Gastrocnemius medialis (tissue), 4 donors: Measurements from ENCODE around the gene RAB41. TPM values are rescaled to one million over a fixed set of nuclear protein-coding genes. Genes with fewer than 3 reads are reported as not detected.

Experiments
- ATAC-seq, 2 donors: fragments of 150-250 bp; one replicate each; pipeline ENCODE4 v1.9.1; 2016
- DNase-seq, 2 donors: peaks; one replicate each; pipeline ENCODE4 v3.0.0-alpha.2; 2019
- H3K27ac ChIP-seq, 4 donors: fragments of 200-600 bp; sonication (generic); 1 replicate in 1 of 4; 2 replicates in 3 of 4; pipeline ENCODE4 v1.5.1; 2016 to 2018; ENCODE audit warnings: mild to moderate bottlenecking in 2 of 4, moderate library complexity in 1 of 4
- H3K27me3 ChIP-seq, 3 donors: fragments of 200-600 bp; sonication (generic) in 2 of 3; 1 replicate in 1 of 3; 2 replicates in 2 of 3; pipeline versions ENCODE4 v1.5.1 to v1.6.0; 2016 to 2019; ENCODE audit warnings: mild to moderate bottlenecking in 1 of 3, moderate library complexity in 1 of 3
- H3K36me3 ChIP-seq, 2 donors: fragments of 200-600 bp; sonication (generic) in 1 of 2; one replicate each; pipeline ENCODE4 v1.5.1; 2017 to 2018
- H3K4me1 ChIP-seq, 2 donors: fragments of 200-600 bp; sonication (generic) in 1 of 2; one replicate each; pipeline ENCODE4 v1.5.1; 2016 to 2017; ENCODE audit warnings: mild to moderate bottlenecking in 2 of 2
- H3K4me3 ChIP-seq, 4 donors: fragments of 200-600 bp; sonication (generic) in 3 of 4; 1 replicate in 1 of 4; 2 replicates in 3 of 4; pipeline ENCODE4 v1.5.1; 2016 to 2019; ENCODE audit warnings: mild to moderate bottlenecking in 2 of 4
- H3K9me3 ChIP-seq, 3 donors: fragments of 200-600 bp; sonication (generic) in 2 of 3; 1 replicate in 1 of 3; 2 replicates in 2 of 3; pipeline ENCODE4 v1.5.1; 2016 to 2019
- POLR2A ChIP-seq, 2 donors: fragments of 450-650 bp; IDR thresholded peaks; one replicate each; pipeline ENCODE4 v1.6.1; 2017; ENCODE audit warnings: antibody characterized with exemption in 2 of 2, mild to moderate bottlenecking in 2 of 2, moderate library complexity in 2 of 2
- in situ Hi-C, 4 donors: fragments of 200-750 bp; cut with MboI; loops; one replicate each; pipeline versions ENCODE4 v1.15.0 to v1.8.0; 2017; ENCODE audit warnings: low sequenced_read_pairs in 4 of 4
- intact Hi-C: fragments of 100-400 bp; cut with DNase I; formaldehyde crosslinking; loops from one replicate; pipeline ENCODE4 v1.15.1; 2023; ENCODE audit warnings: low total_unique reads
- total RNA-seq, 4 donors: library from RNA; depleted of rRNA; stranded (reverse); fragments of >200 nt; gene quantifications; one replicate each; pipeline versions ENCODE4 v1.1.0 to v1.2.3, GENCODE V29; 2016
- TF ChIP-seq, protein P1 (sequence below), 5 experiments: fragments of 450-650 bp in 3 of 5; fragments of 200-600 bp in 2 of 5; sonication (generic) in 2 of 5; IDR thresholded peaks in 4 of 5; conservative IDR thresholded peaks in 1 of 5; 1 replicate in 4 of 5; 2 replicates in 1 of 5; pipeline ENCODE4 v1.5.1; 2016 to 2019; ENCODE audit warnings: antibody characterized with exemption in 5 of 5, mild to moderate bottlenecking in 3 of 5, moderate library complexity in 3 of 5

RAB41 gene
- total RNA-seq, 4 donors from 2014 or later = not detected

DNA sequence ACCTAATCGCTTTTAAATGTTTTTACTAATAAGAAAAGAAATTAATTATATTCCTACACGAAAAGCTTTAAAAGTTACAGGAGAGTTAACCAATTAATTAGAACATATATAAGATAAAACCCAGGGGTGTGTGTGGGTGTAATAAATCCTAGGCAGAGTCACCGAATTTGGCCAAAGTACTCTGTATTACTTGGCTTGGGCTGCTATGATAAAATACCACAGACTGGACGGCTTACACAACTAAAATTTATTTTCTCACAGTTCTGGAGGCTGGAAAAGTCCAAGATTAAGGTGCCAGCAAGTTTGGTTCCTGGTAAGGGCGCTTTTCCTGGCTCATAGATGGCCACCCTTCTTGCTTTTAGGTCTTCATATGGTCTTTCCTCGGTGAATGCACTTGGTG lies 37.1 kb upstream of the RAB41 start:
- no peaks in the 10 kb centered on the region for H3K9me3 ChIP-seq
- H3K27ac ChIP-seq = no peak overlapping the region
- H3K4me3 ChIP-seq = no peak overlapping the region
- TF ChIP-seq, protein P1, sequence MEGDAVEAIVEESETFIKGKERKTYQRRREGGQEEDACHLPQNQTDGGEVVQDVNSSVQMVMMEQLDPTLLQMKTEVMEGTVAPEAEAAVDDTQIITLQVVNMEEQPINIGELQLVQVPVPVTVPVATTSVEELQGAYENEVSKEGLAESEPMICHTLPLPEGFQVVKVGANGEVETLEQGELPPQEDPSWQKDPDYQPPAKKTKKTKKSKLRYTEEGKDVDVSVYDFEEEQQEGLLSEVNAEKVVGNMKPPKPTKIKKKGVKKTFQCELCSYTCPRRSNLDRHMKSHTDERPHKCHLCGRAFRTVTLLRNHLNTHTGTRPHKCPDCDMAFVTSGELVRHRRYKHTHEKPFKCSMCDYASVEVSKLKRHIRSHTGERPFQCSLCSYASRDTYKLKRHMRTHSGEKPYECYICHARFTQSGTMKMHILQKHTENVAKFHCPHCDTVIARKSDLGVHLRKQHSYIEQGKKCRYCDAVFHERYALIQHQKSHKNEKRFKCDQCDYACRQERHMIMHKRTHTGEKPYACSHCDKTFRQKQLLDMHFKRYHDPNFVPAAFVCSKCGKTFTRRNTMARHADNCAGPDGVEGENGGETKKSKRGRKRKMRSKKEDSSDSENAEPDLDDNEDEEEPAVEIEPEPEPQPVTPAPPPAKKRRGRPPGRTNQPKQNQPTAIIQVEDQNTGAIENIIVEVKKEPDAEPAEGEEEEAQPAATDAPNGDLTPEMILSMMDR (IDR thresholded peaks at IDR 0.05 in 4 of 5, conservative IDR thresholded peaks at IDR 0.05 in 1 of 5) = no peak
- no peak for TF ChIP-seq POLR2A (IDR thresholded peaks at IDR 0.05)
- in situ Hi-C loops (no loop called here), intact Hi-C loops (no loop called here)
- H3K36me3 ChIP-seq = no peaks in the 10 kb centered on the region
- H3K4me1 ChIP-seq = no peaks in the 10 kb centered on the region
- DNase-seq = no peak
- ATAC-seq = no peak
- H3K27me3 ChIP-seq = no peaks in the 10 kb centered on the region

DNA sequence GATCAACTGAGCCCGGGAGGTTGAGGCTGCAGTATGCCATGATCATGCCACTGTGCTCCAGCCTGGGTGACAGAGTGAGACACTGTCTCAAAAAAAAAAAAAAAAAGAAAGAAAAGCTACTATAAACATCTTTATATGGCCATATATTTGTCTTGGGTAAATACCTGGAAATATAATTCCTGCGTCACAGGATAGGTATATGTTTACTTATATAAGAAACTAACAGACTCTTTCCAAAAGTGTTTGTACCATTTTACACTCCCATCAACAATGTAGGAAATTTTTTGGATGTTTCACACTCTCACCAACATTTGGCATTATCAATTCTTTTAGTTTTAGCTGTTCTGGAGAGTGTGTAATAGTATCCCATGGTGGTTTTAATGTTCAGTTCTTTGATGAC lies 34.7 kb upstream of the RAB41 start:
- H3K9me3 ChIP-seq = no peaks in the 10 kb centered on the region
- TF ChIP-seq, protein P1 (IDR thresholded peaks at IDR 0.05 in 4 of 5, conservative IDR thresholded peaks at IDR 0.05 in 1 of 5) = no peak
- TF ChIP-seq POLR2A (IDR thresholded peaks at IDR 0.05) = no peak
- no peaks in the 10 kb centered on the region for H3K36me3 ChIP-seq
- ATAC-seq (no peak), DNase-seq (no peak)
- H3K4me3 ChIP-seq = no peak overlapping the region
- H3K27ac ChIP-seq = no peak overlapping the region
- in situ Hi-C loops = no loop called here
- intact Hi-C loops = no loop called here
- no peaks in the 10 kb centered on the region for H3K27me3 ChIP-seq
- no peaks in the 10 kb centered on the region for H3K4me1 ChIP-seq

DNA sequence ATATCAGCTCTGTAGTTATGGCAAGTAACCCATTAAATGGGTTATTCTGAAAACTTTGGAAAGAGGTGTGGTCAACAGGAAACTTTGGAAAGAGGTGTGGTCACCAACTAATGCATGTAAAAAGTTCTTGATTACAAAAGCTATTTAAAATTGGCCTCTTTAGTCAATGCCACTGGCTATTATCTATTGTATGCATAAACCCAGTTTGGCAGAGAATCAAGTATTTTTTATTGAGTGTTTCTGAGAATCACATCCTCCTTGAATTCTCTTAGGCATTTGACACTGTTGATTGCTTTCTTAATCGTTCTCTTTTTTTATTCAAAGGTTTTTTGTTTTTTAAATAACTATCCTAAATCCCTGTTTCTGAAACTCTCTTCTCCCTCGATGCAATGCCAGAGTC lies 29.5 kb upstream of the RAB41 start:
- no peak overlapping the region for H3K4me3 ChIP-seq
- no peaks in the 10 kb centered on the region for H3K27me3 ChIP-seq
- no peaks in the 10 kb centered on the region for H3K9me3 ChIP-seq
- H3K36me3 ChIP-seq = no peaks in the 10 kb centered on the region
- DNase-seq = no peak
- H3K4me1 ChIP-seq = no peaks in the 10 kb centered on the region
- in situ Hi-C loops = no loop called here
- H3K27ac ChIP-seq = no peak overlapping the region
- TF ChIP-seq, protein P1 (IDR thresholded peaks at IDR 0.05 in 4 of 5, conservative IDR thresholded peaks at IDR 0.05 in 1 of 5) = no peak
- TF ChIP-seq POLR2A (IDR thresholded peaks at IDR 0.05) = no peak
- intact Hi-C loops = no loop called here
- no peak for ATAC-seq

DNA sequence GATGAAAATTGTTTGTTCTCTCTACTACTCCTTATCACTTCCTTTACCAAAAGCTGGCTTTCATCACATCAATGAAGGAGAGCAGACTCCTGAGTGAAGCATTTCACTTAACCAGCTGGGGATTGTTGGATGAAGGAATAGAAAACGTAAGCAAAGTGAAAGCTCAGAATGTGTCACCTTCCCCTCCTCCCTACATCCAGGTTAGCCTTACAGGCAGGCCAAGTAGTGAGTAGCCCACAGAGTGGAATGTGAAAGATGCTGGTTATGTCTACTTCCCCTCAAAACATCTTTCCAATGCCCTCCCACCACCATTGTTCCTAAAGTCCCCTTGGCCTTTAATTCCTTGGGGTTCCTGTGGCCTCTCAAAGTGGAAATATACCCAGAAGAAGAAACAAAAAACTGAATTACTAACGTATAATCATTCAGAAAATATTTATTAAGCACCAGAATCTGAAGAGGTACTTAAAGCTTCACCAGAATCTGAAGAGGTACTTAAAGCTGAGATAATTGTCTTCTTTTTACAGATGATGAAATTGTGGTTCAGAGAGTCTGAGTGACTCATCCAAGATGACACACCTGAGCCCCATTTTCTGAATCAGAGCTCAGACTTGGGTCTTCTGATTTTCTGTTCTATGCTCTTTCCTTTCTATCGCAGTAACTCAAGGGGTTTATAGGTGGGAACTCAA lies 28.5 kb upstream of the RAB41 start:
- Histone ChIP-seq H3K4me3 (no peak overlapping the region), H3K36me3 (no peaks in the 10 kb centered on the region), H3K27ac (no peak overlapping the region), H3K27me3 (no peaks in the 10 kb centered on the region), H3K9me3 (no peaks in the 10 kb centered on the region), H3K4me1 (no peaks in the 10 kb centered on the region)
- no peak for TF ChIP-seq POLR2A (IDR thresholded peaks at IDR 0.05)
- TF ChIP-seq, protein P1 (IDR thresholded peaks at IDR 0.05 in 4 of 5, conservative IDR thresholded peaks at IDR 0.05 in 1 of 5) = no peak
- intact Hi-C loops = no loop called here
- in situ Hi-C loops = no loop called here
- no peak for DNase-seq
- no peak for ATAC-seq

DNA sequence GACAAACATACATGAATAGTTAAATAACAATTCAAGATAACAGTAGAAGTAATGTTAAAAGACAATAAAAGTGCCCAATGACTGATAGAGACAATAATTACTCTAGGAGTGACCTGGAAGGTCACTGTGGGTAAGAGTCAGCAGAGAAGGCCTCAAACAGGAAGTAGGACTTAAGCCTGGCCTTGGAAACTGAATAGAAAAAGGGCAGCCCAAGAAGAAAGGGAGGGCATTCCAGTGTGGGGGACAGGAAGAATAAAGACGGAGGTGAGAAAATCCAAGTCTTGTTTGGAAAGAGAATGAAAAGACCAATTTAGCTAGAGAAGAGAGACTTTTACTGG lies 27.9 kb upstream of the RAB41 start:
- intact Hi-C loops = no loop called here

More for the DNA sequence above, 27.9 kb upstream of the RAB41 start:
- no peaks in the 10 kb centered on the region for H3K27me3 ChIP-seq
- no peak for TF ChIP-seq POLR2A (IDR thresholded peaks at IDR 0.05)
- TF ChIP-seq, protein P1 (IDR thresholded peaks at IDR 0.05 in 4 of 5, conservative IDR thresholded peaks at IDR 0.05 in 1 of 5) = no peak
- ATAC-seq = no peak
- H3K36me3 ChIP-seq = no peaks in the 10 kb centered on the region
- no peak for DNase-seq
- no peak overlapping the region for H3K27ac ChIP-seq
- H3K4me3 ChIP-seq = no peak overlapping the region
- in situ Hi-C loops = no loop called here
- H3K9me3 ChIP-seq = no peaks in the 10 kb centered on the region
- no peaks in the 10 kb centered on the region for H3K4me1 ChIP-seq
